Lung (tissue), 12 donors: Measurements from ENCODE around the gene HDAC4. TPM values are rescaled to one million over a fixed set of nuclear protein-coding genes. Genes with fewer than 3 reads are reported as not detected.

Source experiments
- ATAC-seq: fragments of 200-7000 bp; cut with Tn5 transposase; one replicate; pipeline ENCODE4 v1.9.1; 2020; ENCODE audit warnings: moderate number of reproducible peaks; ENCODE audit not compliant: insufficient read depth, low FRiP score
- DNase-seq, 3 donors: peaks; one replicate each; pipeline ENCODE4 v3.0.0-alpha.2; 2013 to 2017
- H3K27ac ChIP-seq, 2 donors: one replicate each; pipeline ENCODE4 v1.5.1; 2013; ENCODE audit warnings: mild to moderate bottlenecking in 2 of 2, moderate library complexity in 2 of 2, control low read depth in 1 of 2, inconsistent platforms in 1 of 2, low read depth in 1 of 2, low read length in 1 of 2
- H3K27me3 ChIP-seq, 3 donors: one replicate each; pipeline ENCODE4 v1.5.1; 2013; ENCODE audit warnings: low read length in 2 of 3; ENCODE audit not compliant: control insufficient read depth in 3 of 3, insufficient read depth in 3 of 3
- H3K36me3 ChIP-seq, 4 donors: one replicate each; pipeline ENCODE4 v1.5.1; 2013; ENCODE audit warnings: low read length in 4 of 4, mild to moderate bottlenecking in 1 of 4, moderate library complexity in 1 of 4; ENCODE audit not compliant: control insufficient read depth in 4 of 4, insufficient read depth in 4 of 4
- H3K4me1 ChIP-seq, 5 donors: one replicate each; pipeline ENCODE4 v1.5.1; 2013; ENCODE audit warnings: low read length in 5 of 5, mild to moderate bottlenecking in 2 of 5, moderate library complexity in 1 of 5; ENCODE audit not compliant: control insufficient read depth in 5 of 5, insufficient read depth in 5 of 5
- H3K4me3 ChIP-seq: one replicate; pipeline ENCODE4 v1.5.1; 2013; ENCODE audit warnings: mild to moderate bottlenecking, control low read depth, moderate library complexity
- H3K9ac ChIP-seq, 2 donors: one replicate each; pipeline ENCODE4 v1.5.1; 2013; ENCODE audit warnings: low read length in 2 of 2, control low read depth in 1 of 2; ENCODE audit not compliant: insufficient read depth in 1 of 2
- H3K9me3 ChIP-seq, 4 donors: one replicate each; pipeline ENCODE4 v1.5.1; 2013; ENCODE audit warnings: low read length in 3 of 4, mild to moderate bottlenecking in 1 of 4, moderate library complexity in 1 of 4; ENCODE audit not compliant: control insufficient read depth in 4 of 4, insufficient read depth in 3 of 4
- CTCF ChIP-seq: IDR thresholded peaks from 2 replicates; pipeline ENCODE4 v1.5.1; 2012; ENCODE audit warnings: mild to moderate bottlenecking; ENCODE audit errors: control extremely low read depth, extremely low read depth
- WGBS, 2 donors: extraction: QIAGEN DNeasy Blood & Tissue Kit; methylation state at CpG; one replicate each; pipeline ENCODE4 v1.1.7; 2013; 5-methylcytosine and 5-hydroxymethylcytosine counted together
- polyA plus RNA-seq, 2 donors: library from polyadenylated mRNA; stranded (reverse); fragments of 200-250 nt; gene quantifications; one replicate each; pipeline ENCODE4 v1.2.1, GENCODE V29; 2013
- total RNA-seq, 2 donors: library from RNA; depleted of rRNA in 1 of 2; stranded (reverse); fragments of >200 nt in 1 of 2; gene quantifications; one replicate each; pipeline ENCODE4 v1.2.1, GENCODE V29; 2014 to 2021
- donor health status: control.
- donor health status: control.
- donor health status: Bipolar disorder and iron deficiency.
- donor health status: healthy.
- donor health status: DM: yes; HTN: yes; CAD: no.

The HDAC4 gene
- total and polyA plus RNA-seq, 4 donors, result 6.9 to 47.7 (median 20.7) TPM

- WGBS, 2 donors, result 23 to 27% methylated on average over 9 of the region's 9 CpGs
- no peak overlapping the region for H3K4me3 ChIP-seq
- no peaks in the 10 kb centered on the region for H3K27me3 ChIP-seq
- H3K4me1 ChIP-seq, result peaks cover 0 to 23% (median 10%) of the 10 kb centered on the region in 5 donors
- no peak for TF ChIP-seq CTCF
- H3K9ac ChIP-seq, result no peak overlapping the region
- H3K9me3 ChIP-seq, result no peaks in the 10 kb centered on the region
- DNase-seq (peak; percentile 27 to 42 (median 33)), ATAC-seq (no peak)
- H3K27ac ChIP-seq, result peak overlapping the region in 1 of 2 donors; percentile 37
- H3K36me3 ChIP-seq, result peaks cover 3 to 25% (median 5%) of the 10 kb centered on the region in 4 donors
Observed at GRCh38 chr2:239114119-239114581, 286.7 kb downstream of the HDAC4 start.

GRCh38 chr2:239113615-239114014 is 287.2 kb downstream of the HDAC4 start:
- DNase-seq (no peak), ATAC-seq (no peak)
- no peaks in the 10 kb centered on the region for H3K9me3 ChIP-seq
- H3K4me3 ChIP-seq, result no peak overlapping the region
- TF ChIP-seq CTCF, result no peak
- H3K27me3 ChIP-seq, result no peaks in the 10 kb centered on the region
- H3K27ac ChIP-seq, result no peak overlapping the region
- H3K4me1 ChIP-seq, result peaks cover 0 to 23% (median 10%) of the 10 kb centered on the region in 5 donors
- H3K36me3 ChIP-seq, result peaks cover 3 to 30% (median 5%) of the 10 kb centered on the region in 4 donors
- peak overlapping the region; percentile 2 to 5 for H3K9ac ChIP-seq
- 34 to 46% methylated on average over 8 of the region's 8 CpGs for WGBS, 2 donors

GRCh38 chr2:239113171-239113570 is 287.6 kb downstream of the HDAC4 start:
- ATAC-seq, result no peak
- Histone ChIP-seq H3K4me3 (no peak overlapping the region), H3K9ac (no peak overlapping the region), H3K4me1 (peaks cover 0 to 23% (median 10%) of the 10 kb centered on the region in 5 donors), H3K27ac (no peak overlapping the region), H3K9me3 (no peaks in the 10 kb centered on the region), H3K27me3 (no peaks in the 10 kb centered on the region), H3K36me3 (peaks cover 3 to 33% (median 6%) of the 10 kb centered on the region in 4 donors)
- 27 to 42% methylated on average over 12 of the region's 12 CpGs for WGBS, 2 donors
- peak in 2 of 3 donors; percentile 34 to 56 for DNase-seq
- TF ChIP-seq CTCF, result no peak
